ENCODE data around the gene DCPS. TPM values are rescaled to one million over a fixed set of nuclear protein-coding genes. Genes with fewer than 3 reads are reported as not detected.
"Not testable (repeated sequence)": the region's sequence is repeated elsewhere in the genome, so short reads cannot be mapped to it uniquely, and the experiment has no call there.

The DCPS gene
- total RNA-seq, 1 donor, result 10.4 TPM

DNA sequence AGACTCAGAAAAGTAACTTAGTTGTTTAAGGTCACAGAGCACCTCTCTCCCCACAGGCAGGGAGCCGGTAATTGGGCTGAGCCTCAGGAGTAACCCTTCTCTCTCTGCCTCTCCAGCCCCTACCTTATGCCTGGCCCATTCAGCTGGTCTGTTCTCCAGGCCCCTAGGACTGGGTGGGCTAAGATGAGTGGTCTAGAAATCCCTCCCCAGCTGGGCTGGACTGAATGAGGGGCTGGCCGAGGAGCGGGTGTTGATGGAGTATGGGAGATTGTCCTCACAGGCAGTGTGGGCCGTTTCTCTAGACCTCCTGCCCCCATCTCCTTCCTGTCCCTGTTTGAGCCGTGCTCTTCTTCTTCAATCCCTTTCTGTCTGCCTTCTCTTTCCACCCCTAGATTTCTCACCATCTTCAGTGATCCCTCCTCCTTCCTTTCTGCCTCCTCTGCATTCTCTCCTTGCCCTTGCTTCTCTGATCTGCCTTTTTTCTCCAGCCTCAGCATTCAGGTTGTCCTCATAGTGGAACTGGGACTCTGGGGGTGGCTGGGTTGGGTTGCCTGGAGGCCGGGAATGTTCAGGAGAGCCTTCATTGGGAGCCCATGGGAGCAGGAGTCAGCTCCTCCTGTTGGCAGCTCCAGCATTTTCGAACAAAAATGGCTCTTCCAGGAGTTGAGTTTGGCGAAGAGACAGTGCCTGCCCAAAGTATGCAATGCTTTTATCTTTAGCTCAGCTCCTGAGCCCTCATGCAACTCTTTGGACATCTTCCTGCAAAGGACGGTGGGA, 59.2 kb downstream of the DCPS start:
- TF ChIP-seq, protein P1, sequence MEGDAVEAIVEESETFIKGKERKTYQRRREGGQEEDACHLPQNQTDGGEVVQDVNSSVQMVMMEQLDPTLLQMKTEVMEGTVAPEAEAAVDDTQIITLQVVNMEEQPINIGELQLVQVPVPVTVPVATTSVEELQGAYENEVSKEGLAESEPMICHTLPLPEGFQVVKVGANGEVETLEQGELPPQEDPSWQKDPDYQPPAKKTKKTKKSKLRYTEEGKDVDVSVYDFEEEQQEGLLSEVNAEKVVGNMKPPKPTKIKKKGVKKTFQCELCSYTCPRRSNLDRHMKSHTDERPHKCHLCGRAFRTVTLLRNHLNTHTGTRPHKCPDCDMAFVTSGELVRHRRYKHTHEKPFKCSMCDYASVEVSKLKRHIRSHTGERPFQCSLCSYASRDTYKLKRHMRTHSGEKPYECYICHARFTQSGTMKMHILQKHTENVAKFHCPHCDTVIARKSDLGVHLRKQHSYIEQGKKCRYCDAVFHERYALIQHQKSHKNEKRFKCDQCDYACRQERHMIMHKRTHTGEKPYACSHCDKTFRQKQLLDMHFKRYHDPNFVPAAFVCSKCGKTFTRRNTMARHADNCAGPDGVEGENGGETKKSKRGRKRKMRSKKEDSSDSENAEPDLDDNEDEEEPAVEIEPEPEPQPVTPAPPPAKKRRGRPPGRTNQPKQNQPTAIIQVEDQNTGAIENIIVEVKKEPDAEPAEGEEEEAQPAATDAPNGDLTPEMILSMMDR (IDR thresholded peaks at IDR 0.05; ENCODE audit: insufficient read depth, low read depth, low read length), result no peak
- DNase-seq (ENCODE audit: low read depth), result no peak
- no peak overlapping the region for H3K4me3 ChIP-seq (ENCODE audit: low read depth, low read length)

DNA sequence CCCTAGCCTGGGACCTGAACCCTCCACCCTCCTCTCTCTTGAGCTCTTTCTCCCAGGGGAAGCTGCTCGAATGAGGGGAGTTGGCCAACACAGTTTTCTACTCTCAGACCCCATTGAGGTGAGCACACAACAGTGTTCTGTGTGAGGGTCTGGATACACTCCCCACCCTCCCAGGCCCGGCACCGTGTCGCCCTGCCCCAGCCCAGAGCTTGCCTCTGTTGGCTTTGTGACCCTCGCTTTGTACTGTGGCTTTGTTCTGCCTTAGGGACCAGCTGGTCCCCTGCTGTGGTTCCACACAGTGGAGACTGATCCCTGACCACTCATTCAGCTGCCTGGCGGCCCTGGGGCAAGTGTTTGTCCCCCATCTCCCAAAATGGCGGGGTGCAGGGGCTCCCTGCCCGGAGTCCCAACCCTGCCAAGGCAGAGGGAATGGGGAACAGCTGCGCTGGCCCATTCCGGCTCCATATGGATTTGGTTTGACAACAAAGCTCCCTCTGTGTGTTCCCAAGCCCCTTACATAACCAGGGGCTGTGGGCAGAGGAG, 59.9 kb downstream of the DCPS start:
- no peak overlapping the region for H3K4me3 ChIP-seq (ENCODE audit: low read depth, low read length)
- TF ChIP-seq, protein P1 (IDR thresholded peaks at IDR 0.05; ENCODE audit: insufficient read depth, low read depth, low read length), result no peak
- no peak for DNase-seq (ENCODE audit: low read depth)

DNA sequence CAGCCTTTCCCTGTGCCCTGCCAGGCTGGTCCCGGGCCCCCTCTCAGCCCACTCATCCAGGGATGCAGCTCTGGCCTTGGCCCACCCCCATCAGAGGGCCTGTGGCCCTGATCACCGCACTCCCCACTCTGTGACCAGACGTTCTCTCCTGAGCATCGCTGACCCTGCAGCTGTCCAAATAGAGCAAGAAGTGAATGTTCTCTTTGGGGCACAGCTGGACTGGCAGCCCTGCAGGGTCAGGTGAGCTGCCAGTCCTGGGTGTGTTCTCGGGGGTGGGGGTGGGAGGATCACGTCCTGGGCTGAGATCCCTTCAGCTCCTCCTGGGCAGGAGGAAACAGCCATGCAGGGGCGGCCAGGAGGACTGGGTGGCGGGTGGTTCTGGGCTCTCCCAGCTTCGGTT, 60.9 kb downstream of the DCPS start:
- H3K4me3 ChIP-seq (ENCODE audit: low read depth, low read length); DNase-seq (ENCODE audit: low read depth): not testable (repeated sequence)

DNA sequence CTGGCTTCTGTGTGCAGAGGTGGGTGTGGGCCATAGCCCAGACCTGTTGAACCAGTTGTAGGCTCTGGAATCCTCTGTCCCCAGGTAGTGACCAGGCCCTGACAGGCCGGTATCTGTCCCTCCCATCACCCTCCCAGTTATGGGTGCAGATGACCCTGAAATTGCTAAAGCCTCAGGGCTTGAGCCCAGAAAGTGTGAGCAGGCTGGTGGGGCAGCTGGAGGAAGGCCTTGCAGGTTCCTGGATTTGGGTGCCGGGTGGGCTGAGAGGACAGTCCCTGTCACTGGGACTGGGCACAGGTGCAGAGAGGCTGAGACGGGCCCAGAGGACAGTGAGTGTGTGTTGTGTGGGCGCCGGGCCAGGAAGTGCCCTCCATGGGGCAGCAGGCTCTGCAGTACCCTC, 61.6 kb downstream of the DCPS start:
- not testable (repeated sequence) for DNase-seq (ENCODE audit: low read depth); H3K4me3 ChIP-seq (ENCODE audit: low read depth, low read length)

DNA sequence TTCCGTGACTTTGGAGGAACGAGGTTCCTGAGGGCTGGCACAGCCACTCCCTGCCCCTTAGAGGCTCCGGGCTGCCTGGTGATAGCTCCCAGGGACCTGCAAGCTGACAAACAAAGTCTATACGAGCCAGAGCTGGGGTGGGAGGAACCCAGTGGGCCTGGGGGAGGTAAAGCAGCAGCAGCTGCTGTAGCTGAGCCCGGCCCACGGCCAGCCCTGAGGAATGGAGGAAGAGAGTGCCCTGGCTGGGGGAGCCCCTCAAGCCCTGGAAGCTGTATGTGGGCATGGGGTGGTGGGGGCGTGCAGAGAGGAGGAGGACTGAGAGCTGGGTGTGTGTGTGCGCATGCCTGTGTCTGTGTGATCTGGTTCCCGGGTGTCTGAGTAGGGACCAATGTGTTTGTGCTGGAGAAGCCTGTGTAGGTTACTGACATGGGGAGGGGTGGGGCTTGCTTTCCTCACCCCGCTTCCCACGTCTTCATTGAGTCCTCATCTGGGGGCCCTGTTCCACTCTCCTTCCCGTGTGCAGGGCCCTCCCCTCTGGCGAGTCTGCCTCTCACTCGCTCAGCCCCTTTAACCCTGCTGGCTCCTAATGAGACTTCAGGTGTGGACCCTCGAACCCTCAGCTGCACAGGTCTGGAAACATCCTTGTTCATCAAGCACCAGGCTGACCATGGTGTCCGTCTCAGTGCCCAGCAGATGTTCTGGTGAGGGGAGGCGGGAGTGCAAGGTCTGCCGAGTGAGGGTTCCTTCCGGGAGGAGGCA, 62.4 kb downstream of the DCPS start:
- H3K4me3 ChIP-seq (ENCODE audit: low read depth, low read length), result no peak overlapping the region
- TF ChIP-seq, protein P1 (IDR thresholded peaks at IDR 0.05; ENCODE audit: insufficient read depth, low read depth, low read length), result no peak
- no peak for DNase-seq (ENCODE audit: low read depth)

DNA sequence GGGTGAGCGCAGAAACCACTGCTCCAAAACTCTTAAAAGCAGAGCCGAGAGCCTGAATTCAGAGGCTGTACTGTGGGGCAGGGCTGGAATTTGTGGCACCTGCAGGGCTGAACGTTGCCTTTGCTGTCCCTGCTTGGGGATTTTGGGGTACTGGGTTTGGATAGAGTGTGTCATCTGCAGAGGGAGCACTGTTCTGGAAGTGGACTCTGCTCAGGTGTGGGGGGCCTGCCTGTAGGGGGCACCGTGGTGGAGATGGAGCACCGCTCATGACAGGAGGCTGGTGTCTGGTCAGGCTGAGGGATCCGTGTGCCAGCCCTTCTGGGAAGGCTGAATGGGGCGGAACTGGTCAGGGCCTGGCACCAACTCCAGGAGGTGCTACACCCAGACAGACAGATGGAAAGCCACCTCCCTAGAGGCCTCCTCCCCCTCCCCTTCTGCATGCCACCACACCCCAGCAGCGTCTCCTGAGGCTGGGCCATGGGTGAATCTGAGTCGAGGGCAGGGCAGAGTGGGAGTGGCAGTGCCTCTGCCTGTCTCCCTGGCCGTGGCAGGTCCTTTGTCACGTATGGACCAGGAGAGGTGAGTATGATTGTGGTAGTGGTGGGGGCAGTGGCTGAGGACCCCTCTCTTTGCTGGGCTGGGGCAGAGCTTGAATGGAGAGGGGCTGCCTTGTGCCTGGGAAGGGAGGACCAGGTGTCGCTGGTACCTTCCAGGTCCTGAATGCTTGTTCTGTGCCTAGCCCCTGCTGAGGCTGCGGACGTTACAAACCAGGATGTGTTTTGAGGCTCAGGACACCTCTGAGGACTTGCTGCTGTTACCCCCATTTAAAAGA, 63.2 kb downstream of the DCPS start:
- H3K4me3 ChIP-seq (ENCODE audit: low read depth, low read length); DNase-seq (ENCODE audit: low read depth): not testable (repeated sequence)

DNA sequence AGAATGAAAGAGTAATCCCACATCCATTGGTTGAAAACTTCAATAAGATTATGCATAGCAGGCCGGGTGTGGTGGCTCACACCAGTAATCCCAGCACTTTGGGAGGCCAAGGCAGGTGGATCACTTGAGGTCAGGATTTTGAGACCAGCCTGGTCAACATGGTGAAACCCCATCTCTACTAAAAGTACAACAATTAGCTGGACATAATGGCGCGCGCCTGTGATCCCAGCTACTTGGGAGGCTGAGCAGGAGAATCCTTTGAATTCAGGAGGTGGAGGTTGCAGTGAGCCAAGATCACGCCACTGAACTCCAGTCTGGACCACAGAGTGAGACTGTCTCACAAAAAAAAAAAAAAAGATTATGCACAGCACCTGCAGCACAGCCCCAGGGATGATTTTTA, 63.9 kb downstream of the DCPS start:
- DNase-seq (ENCODE audit: low read depth); H3K4me3 ChIP-seq (ENCODE audit: low read depth, low read length): not testable (repeated sequence)

DNA sequence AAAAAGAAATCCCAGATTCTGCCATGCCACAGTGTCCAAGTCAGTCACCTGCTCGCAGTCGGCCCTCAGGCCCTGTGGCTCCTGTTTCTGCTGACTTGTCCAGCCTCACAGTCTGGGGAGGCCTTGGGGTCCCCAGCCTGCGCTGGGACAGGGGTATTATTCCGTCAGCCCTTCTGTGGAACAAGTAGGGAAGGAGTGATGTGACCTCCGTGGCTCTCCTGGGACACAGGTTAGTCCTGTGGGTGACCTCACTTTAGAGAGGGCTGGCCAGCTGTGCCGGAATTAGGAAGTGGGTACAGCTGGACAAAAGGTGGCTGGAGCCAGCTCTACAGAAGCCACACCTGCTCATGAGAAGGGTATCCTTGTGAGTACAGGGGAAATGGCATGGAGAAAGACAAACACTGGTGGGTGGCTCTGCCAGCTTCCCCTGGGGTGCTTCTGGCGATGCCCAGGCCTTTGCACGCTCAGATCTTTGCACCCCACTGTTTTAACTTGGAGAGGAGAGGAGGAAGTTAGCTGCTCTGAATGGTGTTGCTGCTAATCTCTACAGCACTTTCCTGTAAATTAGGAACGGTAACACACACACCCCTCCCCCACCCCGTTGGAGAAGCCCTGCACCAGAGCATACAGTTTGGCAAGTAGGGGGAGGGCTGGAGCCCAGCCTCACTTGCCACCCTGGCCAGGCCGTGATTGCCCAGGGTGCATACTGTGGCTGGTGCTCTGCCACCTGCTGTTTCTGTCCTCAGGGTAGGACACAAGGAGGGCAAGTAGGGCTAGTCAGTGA, 64.7 kb downstream of the DCPS start:
- not testable (repeated sequence) for H3K4me3 ChIP-seq (ENCODE audit: low read depth, low read length); DNase-seq (ENCODE audit: low read depth)

DNA sequence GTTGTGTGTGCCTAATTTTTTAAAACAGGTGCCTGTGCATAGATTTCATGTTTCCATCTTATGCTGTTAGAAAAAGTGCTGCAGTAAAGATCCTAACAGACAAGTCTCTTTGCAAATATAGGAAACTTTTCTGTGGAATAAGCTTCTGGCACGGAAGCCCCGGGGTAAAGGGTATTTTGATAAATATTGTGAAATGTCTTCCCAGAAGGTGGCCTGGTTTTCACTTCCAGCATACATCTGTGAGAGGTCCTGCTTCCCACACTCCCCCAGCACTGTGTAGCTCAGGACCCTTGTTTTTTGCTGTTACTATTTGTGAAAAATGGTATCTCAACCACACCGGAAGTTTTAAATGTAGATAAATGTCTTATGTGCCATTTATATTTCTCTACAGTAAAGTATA, 66.2 kb downstream of the DCPS start:
- TF ChIP-seq, protein P1 (IDR thresholded peaks at IDR 0.05; ENCODE audit: insufficient read depth, low read depth, low read length), result no peak
- DNase-seq (ENCODE audit: low read depth), result peak; percentile 45
- no peak overlapping the region for H3K4me3 ChIP-seq (ENCODE audit: low read depth, low read length)
